Measurements from ENCODE around the gene TMEM255A. TPM values are rescaled to one million over a fixed set of nuclear protein-coding genes. Genes with fewer than 3 reads are reported as not detected.

The TMEM255A gene
- total RNA-seq, 1 donor from 2014 or later: 0.13 TPM

DNA sequence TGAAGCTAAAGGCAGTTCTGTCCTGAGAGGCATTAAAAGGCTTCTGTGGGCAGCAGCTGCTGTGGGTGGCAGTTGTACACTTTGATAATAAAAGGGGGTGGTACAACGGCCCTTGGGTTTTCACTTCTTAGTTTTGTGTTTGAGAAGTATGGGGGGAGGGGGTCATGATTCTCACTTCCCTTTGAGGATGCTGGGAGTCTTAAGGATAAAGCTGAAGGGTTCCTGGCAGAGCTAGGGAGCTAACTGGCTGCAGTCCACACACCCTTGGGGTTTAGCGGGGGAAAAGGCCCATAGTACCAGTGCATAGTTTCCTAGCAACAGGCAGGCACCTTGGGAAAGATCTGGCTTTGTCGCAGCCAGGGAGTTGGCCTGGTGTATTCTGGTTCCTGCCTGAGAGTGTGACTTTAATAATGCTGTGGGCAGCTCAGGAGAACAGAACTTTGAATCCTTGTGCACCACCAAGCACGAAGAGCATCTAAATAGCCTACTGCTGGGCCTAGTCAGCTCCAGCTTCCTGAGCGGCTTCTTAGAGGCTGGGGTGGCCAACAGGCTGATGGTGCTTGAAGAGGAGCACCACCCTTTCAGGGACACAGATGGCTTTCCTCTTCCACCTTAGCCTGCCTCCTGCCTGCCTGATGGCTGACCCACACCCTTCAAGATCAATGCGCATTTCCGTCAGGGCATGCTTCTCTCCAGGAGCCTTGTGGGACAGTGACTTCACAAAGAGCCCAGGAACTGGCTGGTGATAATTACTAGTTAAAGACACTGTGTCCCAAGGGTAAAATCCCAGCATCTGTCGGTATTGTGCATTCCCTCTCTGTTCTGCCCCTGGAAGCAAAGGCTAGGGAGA lies 48.2 kb downstream of the TMEM255A start:
- H3K9me3 Mint-ChIP-seq (ENCODE audit: unreplicated experiment): no peaks in the 10 kb centered on the region
- TF ChIP-seq, protein P1, sequence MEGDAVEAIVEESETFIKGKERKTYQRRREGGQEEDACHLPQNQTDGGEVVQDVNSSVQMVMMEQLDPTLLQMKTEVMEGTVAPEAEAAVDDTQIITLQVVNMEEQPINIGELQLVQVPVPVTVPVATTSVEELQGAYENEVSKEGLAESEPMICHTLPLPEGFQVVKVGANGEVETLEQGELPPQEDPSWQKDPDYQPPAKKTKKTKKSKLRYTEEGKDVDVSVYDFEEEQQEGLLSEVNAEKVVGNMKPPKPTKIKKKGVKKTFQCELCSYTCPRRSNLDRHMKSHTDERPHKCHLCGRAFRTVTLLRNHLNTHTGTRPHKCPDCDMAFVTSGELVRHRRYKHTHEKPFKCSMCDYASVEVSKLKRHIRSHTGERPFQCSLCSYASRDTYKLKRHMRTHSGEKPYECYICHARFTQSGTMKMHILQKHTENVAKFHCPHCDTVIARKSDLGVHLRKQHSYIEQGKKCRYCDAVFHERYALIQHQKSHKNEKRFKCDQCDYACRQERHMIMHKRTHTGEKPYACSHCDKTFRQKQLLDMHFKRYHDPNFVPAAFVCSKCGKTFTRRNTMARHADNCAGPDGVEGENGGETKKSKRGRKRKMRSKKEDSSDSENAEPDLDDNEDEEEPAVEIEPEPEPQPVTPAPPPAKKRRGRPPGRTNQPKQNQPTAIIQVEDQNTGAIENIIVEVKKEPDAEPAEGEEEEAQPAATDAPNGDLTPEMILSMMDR (IDR thresholded peaks at IDR 0.05; ENCODE audit: unreplicated experiment): no peak
- no peaks in the 10 kb centered on the region for H3K36me3 Mint-ChIP-seq (ENCODE audit: low read depth, unreplicated experiment)
- H3K4me3 Mint-ChIP-seq (ENCODE audit: unreplicated experiment): no peak overlapping the region
- no peaks in the 10 kb centered on the region for H3K27me3 Mint-ChIP-seq (ENCODE audit: unreplicated experiment)
- H3K27ac Mint-ChIP-seq (ENCODE audit: unreplicated experiment): no peak overlapping the region
- no peaks in the 10 kb centered on the region for H3K4me1 Mint-ChIP-seq (ENCODE audit: unreplicated experiment)
- no peak for DNase-seq (ENCODE audit: low spot score)

DNA sequence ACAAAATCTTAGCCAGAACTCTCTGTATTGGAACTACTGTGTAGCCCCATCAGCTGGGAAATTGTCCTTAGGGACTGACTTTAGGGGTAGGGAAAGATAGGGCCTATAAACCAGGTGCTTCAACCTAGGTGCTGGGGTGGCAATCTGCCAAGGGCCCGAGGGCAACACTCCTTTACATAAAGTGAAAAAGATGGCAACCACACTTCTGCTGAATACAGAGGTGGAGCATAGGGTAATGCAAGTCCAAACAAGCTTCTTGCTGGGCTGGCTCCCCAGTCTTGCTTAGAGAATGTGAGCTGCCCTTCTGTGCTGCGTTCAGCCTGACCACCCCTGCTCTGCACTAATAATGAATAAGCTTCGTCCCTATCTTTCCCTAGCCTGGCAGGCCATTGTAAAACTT lies 50.9 kb downstream of the TMEM255A start:
- Mint-ChIP-seq H3K27me3 (ENCODE audit: unreplicated experiment) (no peaks in the 10 kb centered on the region), H3K4me3 (ENCODE audit: unreplicated experiment) (no peak overlapping the region), H3K36me3 (ENCODE audit: low read depth, unreplicated experiment) (no peaks in the 10 kb centered on the region), H3K9me3 (ENCODE audit: unreplicated experiment) (no peaks in the 10 kb centered on the region), H3K27ac (ENCODE audit: unreplicated experiment) (no peak overlapping the region), H3K4me1 (ENCODE audit: unreplicated experiment) (no peaks in the 10 kb centered on the region)
- no peak for DNase-seq (ENCODE audit: low spot score)
- TF ChIP-seq, protein P1 (IDR thresholded peaks at IDR 0.05; ENCODE audit: unreplicated experiment): no peak

DNA sequence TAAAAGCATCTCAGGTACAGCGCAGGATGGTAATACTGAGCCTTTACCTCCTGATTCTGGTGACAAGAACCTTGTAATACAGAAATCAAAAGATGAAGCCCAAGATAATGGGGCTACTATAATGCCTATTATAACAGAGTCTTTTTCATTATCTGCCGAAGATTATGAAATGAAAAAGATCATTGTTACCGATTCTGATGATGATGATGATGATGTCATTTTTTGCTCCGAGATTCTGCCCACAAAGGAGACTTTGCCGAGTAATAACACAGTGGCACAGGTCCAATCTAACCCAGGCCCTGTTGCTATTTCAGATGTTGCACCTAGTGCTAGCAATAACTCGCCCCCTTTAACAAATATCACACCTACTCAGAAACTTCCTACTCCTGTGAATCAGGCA lies 57.5 kb downstream of the TMEM255A start:
- Mint-ChIP-seq H3K27ac (ENCODE audit: unreplicated experiment) (no peak overlapping the region), H3K4me3 (ENCODE audit: unreplicated experiment) (peak overlapping the region; percentile 42), H3K27me3 (ENCODE audit: unreplicated experiment) (peaks cover 3% of the 10 kb centered on the region), H3K36me3 (ENCODE audit: low read depth, unreplicated experiment) (peaks cover 3% of the 10 kb centered on the region), H3K9me3 (ENCODE audit: unreplicated experiment) (no peaks in the 10 kb centered on the region), H3K4me1 (ENCODE audit: unreplicated experiment) (peaks cover 9% of the 10 kb centered on the region)
- DNase-seq (ENCODE audit: low spot score): no peak
- TF ChIP-seq, protein P1 (IDR thresholded peaks at IDR 0.05; ENCODE audit: unreplicated experiment): no peak

DNA sequence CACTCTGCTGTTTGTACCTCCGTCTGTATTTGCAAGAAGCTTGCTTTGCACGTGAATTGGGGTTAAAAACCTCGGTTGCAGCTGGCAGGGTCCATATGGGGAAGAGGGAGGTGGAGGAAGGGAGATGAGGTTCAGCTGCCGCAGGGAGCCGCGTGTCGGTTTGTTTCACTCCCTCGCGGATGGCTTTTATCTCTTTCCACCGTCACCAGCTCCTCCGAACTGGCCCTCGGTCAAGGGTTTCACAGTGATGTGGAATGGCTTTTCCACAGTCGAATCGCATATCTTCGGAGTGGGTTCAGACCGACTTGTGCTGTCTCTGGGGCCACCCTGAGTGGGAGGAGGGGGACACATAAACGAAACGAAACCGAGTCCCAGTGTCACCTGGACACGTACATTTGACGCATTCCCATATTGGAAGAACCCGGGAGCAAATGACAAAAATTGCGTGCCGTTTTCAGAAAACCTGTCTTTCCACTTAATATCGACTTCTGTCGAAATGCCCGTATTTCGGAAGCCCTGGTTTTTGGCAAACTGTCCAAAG lies 59.7 kb downstream of the TMEM255A start:
- no peaks in the 10 kb centered on the region for H3K9me3 Mint-ChIP-seq (ENCODE audit: unreplicated experiment)
- DNase-seq (ENCODE audit: low spot score): peak; percentile 8

More for the DNA sequence above, 59.7 kb downstream of the TMEM255A start:
- Mint-ChIP-seq H3K27ac (ENCODE audit: unreplicated experiment) (peak overlapping the region; percentile 88), H3K4me3 (ENCODE audit: unreplicated experiment) (peak overlapping the region; percentile 98), H3K27me3 (ENCODE audit: unreplicated experiment) (peaks cover 3% of the 10 kb centered on the region), H3K36me3 (ENCODE audit: low read depth, unreplicated experiment) (peaks cover 3% of the 10 kb centered on the region), H3K4me1 (ENCODE audit: unreplicated experiment) (peaks cover 9% of the 10 kb centered on the region)
- TF ChIP-seq, protein P1 (IDR thresholded peaks at IDR 0.05; ENCODE audit: unreplicated experiment): no peak
